ENCODE data around the gene ARFGAP2. TPM values are rescaled to one million over a fixed set of nuclear protein-coding genes. Genes with fewer than 3 reads are reported as not detected.

ARFGAP2 gene
- total and polyA plus RNA-seq, 2 donors (not counting 3 experiments of a cell fraction or from before 2014, with no cell fraction given): 78.9 to 108 TPM

DNA sequence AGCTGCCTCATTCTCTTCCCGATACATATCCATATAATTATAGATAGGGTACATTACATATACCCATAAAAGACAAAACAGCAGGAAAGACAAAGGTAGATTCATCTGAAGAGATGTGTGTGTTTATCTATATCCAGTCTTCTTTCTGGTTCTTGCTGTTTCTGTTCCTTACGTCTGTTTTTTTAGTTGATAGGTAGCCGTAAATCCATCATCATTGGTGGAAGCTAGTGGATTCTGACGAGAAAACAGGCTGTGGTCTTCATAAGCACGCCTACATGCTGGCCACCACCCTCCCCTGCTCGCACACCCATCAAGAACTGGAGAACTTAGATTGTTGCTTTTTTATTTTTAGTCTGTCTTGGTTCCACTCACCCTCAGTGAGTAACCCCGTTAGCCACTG, 51.6 kb downstream of the ARFGAP2 start:
- Histone ChIP-seq H3K27ac (ENCODE audit: insufficient read depth, low read depth, low read length) (no peak overlapping the region), H4K20me1 (replicated peaks; ENCODE audit: control insufficient read depth, extremely low read depth, insufficient read depth, low read length) (no peaks in the 10 kb centered on the region), H3K9ac (replicated peaks; ENCODE audit: extremely low read depth, insufficient read depth, low read length) (no peak overlapping the region), H3K9me3 (replicated peaks; ENCODE audit: control insufficient read depth, insufficient read depth, low read length) (no peaks in the 10 kb centered on the region), H3K4me3 (replicated peaks in 1 of 3; ENCODE audit: insufficient read depth in 1 of 3, low read depth in 1 of 3, low read length in 3 of 3) (no peak overlapping the region), H2AFZ (ENCODE audit: low read depth, low read length) (no peak overlapping the region), H3K4me2 (ENCODE audit: insufficient read depth, low read length) (no peak overlapping the region), H3K4me1 (ENCODE audit: control insufficient read depth, extremely low read depth, insufficient read depth, low read length) (peaks cover 2% of the 10 kb centered on the region), H3K9me1 (replicated peaks; ENCODE audit: control insufficient read depth, extremely low read depth, insufficient read depth, low read length) (no peaks in the 10 kb centered on the region), H3K79me2 (ENCODE audit: control insufficient read depth, insufficient read depth, low read length) (no peaks in the 10 kb centered on the region), H3K36me3 (ENCODE audit: control insufficient read depth in 2 of 2, extremely low read depth in 1 of 2, insufficient read depth in 2 of 2, low read length in 2 of 2) (no peaks in the 10 kb centered on the region), H3K27me3 (ENCODE audit: control insufficient read depth in 2 of 2, insufficient read depth in 2 of 2, low read length in 2 of 2) (no peaks in the 10 kb centered on the region)
- ChIA-PET CTCF (interaction anchor here (1.0 kb wide), 1 partner anchor 9 kb away, joined by 3 read pairs; no protein-coding TSS in a partner anchor), POLR2A (no interaction called here)
- dilution Hi-C loops (cut with MboI; ENCODE audit: extremely low pct_ligation_motif_present, low sequenced_read_pairs): no loop called here
- intact Hi-C loops (cut with micrococcal nuclease): no loop called here
- FAIRE-seq (no peak), DNase-seq (ENCODE audit: low read depth, low spot score) (no peak)
- TF ChIP-seq FOS (IDR thresholded peaks at IDR 0.05; ENCODE audit: borderline replicate concordance, insufficient read depth, low read length) (no peak), CTCF (IDR thresholded peaks at IDR 0.05; ENCODE audit: extremely low read depth in 1 of 2, insufficient read depth in 1 of 2, low read depth in 1 of 2, low read length in 2 of 2) (no peak), GATA2 (IDR thresholded peaks at IDR 0.05; ENCODE audit: insufficient read depth, insufficient read length, low read depth, low read length) (no peak), MYC (IDR thresholded peaks at IDR 0.05; ENCODE audit: low read depth, low read length) (no peak), POLR2AphosphoS5 (IDR thresholded peaks at IDR 0.05; ENCODE audit: insufficient read depth, low read depth, low read length) (no peak), MAX (IDR thresholded peaks at IDR 0.05; ENCODE audit: insufficient read depth, insufficient read length) (no peak), JUN (IDR thresholded peaks at IDR 0.05; ENCODE audit: borderline replicate concordance, insufficient read depth, insufficient read length, low read depth) (no peak), POLR2A (IDR thresholded peaks at IDR 0.05; ENCODE audit: low read depth, low read length) (no peak), EZH2 (IDR thresholded peaks at IDR 0.05; ENCODE audit: borderline replicate concordance, low read depth, low read length, severe bottlenecking) (no peak)
- no TSS peak for BruUV-seq (replicated peaks)
